ENCODE results near the gene PHC1.

DNA sequence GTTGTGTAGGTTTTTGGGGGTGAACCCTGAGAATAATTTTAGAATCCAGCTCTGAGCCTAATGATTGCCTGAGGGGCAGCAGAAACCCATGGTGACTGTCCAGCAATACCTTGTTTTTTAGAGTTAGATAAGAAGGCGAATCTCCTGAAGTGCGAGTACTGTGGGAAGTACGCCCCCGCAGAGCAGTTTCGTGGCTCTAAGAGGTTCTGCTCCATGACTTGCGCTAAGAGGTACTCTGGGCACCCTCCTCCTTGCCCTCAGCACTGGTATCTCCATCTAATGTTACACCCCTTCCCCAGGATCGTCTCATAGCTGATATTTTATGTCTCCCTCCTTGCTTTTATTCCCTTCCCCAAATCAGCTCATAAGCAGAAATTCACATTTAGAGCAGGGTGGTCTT is 22.4 kb downstream of the PHC1 start:
- TF ChIP-seq FOXK2 (IDR thresholded peaks at IDR 0.05) (no peak), FOXA1 (IDR thresholded peaks at IDR 0.05) (no peak), ZNF384 (IDR thresholded peaks at IDR 0.05) (no peak), NFRKB (IDR thresholded peaks at IDR 0.05) (no peak), ELF4 (IDR thresholded peaks at IDR 0.05) (no peak), HDGF (IDR thresholded peaks at IDR 0.05; ENCODE audit: borderline replicate concordance) (no peak), SUZ12 (IDR thresholded peaks at IDR 0.05) (no peak), SP1 (IDR thresholded peaks at IDR 0.05) (no peak), BHLHE40 (IDR thresholded peaks at IDR 0.05; ENCODE audit: borderline replicate concordance) (no peak)

Data from HEK293T (cell line).